ENCODE results near the gene DTNBP1. TPM values are rescaled to one million over a fixed set of nuclear protein-coding genes. Genes with fewer than 3 reads are reported as not detected.
"Not testable (repeated sequence)": the region's sequence is repeated elsewhere in the genome, so short reads cannot be mapped to it uniquely, and the experiment has no call there.

DTNBP1 gene
- total RNA-seq, 1 experiment from 2014 or later, result 6.4 TPM

DNA sequence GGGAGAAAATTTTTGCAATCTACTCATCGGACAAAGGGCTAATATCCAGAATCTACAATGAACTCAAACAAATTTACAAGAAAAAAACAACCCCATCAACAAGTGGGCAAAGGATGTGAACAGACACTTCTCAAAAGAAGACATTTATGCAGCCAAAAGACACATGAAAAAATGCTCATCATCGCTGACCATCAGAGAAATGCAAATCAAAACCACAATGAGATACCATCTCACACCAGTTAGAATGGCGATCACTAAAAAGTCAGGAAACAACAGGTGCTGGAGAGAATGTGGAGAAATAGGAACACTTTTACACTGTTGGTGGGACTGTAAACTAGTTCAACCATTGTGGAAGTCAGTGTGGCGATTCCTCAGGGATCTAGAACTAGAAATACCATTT is 4.1 kb upstream of the DTNBP1 start:
- DNase-seq (ENCODE audit: low read depth), result not testable (repeated sequence)

DNA sequence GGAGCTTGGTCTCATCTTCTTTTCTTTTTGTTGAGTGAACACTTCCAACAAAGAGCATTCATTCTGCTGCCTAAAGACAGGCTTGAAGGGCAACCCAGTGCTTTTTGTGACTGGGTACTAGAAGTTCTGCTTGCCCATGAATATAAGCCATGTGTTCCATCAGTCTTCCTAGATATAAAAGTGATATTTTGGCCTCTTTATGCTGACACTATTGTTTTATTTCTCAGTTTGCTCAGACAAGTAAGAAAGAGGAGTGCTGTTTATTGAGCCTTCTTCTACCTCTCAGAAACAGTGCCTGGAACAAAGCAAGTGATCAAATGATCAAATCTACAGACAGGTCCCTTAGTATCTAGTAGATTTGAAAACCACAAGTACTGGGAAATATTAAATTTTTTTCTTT is 2.4 kb upstream of the DTNBP1 start:
- no peak for DNase-seq (ENCODE audit: low read depth)

DNA sequence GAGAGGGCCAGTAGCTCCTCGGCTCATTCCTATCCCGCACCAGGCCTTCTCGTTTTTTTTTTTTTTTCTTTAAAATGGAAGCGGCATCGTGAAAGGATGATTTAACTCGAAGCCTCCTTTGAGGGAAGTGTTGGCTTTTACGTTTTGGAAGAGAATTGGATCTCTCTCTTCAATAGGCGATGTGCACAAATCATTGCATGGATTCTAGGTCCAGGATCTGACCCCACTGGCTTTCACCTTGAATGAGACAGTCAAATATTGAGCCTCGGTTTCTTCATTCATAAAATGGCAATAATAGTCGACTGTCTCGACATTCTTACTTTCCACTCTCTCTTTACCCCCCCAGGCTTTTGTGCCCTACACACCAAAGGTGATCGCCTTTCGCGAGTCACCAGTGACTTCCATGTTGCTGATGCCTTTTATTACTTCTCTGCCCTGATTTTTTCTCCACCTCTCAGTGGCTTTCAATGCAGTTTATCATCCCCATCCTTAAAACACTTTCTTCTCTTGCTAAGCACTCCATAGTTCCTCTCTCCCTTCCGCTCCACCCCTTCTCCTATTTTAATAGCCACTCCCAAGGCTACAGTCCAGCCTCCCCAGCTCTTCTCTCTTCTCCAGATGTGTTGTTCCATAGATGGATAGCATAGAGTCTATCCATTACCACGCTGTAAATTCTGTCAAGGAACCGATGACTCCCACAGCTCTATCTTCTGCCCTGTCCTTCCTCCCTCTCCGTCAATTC is 473 bp upstream of the DTNBP1 start:
- DNase-seq (ENCODE audit: low read depth), result no peak

DNA sequence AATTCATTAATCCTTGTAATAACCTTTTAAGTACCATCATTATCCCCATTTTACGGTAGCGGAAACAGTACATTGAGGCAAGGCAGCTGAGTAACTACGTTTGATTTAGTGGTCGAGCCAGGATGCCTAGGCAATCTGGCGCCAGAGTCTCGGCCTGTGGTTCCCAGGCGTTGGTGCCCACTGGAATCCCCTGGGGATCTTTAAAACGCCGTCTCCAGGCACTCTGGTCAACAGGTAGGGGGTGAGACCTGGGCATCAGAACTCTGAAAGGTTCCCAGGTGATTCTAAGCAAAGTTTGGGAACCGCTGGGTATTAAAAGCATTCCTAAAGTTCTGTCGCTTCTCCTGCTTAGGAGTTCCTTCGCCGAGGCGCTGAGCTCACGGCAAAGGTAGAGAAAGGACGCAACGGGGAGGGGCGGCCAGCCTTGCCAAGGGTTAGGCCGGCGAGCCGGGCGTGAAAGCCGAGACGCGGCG is 939 bp downstream of the DTNBP1 start:
- DNase-seq (ENCODE audit: low read depth), result no peak

DNA sequence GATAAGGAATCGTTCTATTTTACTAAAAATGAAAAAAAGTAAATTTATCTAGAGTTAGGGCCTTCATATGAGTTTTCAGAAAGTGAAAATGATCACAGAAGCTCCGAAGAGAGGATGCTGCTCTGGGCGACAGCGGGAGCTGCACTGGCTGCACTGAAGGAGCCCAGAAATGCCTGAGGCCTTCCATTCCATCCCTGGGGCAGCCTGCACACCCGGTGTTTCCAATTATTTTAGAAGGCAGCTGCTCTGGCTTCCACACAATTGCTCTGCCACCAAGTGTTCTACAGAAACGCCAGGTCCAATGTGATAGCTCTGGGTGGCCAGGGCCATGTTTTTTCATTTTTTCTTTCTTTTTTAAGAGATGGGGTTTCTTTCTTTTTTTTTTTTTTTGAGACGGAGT is 3.6 kb downstream of the DTNBP1 start:
- no peak for DNase-seq (ENCODE audit: low read depth)

DNA sequence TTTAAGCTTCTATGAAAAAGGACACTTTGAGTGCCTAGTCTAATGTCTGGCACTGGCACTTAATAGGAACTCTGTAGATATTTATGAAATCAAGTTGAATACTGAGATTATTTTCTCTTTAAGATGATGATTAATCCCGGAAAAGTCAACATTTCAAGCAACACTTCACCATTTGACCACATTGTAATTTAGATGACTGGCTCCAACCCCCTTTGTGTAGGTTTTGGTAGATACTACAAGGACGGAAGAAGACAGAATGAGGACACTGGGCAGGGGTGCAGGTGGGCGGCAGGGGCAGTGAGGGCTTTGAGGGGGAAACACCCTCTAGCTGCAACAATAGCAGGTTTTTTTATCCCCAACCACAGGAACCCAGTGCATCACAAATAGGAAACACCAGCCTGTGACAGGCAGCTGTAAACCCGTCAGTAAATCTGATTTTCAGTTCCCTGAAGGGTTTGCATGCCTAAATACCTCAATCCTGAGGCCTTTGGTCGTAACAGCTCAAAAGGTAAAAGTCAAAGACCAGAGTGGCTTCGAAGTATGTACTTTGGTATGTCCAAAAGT is 4.6 kb downstream of the DTNBP1 start:
- DNase-seq (ENCODE audit: low read depth), result no peak

DNA sequence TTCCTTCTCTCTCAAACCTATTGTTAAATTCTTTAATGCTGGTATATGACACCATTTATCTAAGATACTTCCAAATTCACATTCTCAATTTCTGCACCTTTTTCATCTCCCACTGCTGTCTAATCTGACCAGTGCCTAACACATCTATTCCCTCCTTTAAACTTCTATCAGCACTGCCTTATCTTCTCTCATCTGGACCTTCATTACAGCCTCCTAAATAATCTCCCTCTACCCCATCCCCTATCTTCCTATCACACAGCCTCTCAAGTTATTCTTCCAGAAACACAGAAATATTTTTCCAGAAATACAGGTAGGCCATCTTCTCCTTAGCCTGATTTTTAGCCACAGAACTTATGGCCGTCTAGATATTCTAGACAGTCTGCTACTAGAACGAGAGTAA is 5.5 kb downstream of the DTNBP1 start:
- no peak for DNase-seq (ENCODE audit: low read depth)

DNA sequence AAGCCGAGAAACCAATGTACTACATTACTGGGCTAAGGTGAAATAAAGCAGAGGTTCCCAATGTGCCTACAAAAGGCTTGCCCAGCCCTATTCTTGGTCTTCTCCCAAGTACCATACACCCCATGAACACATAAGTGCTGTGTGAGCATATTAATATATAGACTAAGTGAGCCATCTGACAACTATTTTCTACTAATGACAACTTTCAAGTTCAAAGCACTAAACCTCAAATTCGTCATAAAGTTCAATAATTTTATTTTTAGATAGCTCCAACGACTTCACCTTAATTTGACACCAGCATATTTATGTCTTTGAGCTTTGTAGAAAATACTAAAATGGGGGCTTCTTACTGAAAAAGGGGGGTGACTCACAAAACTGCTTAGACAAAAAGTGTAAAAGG is 6.7 kb downstream of the DTNBP1 start:
- DNase-seq (ENCODE audit: low read depth), result no peak

DNA sequence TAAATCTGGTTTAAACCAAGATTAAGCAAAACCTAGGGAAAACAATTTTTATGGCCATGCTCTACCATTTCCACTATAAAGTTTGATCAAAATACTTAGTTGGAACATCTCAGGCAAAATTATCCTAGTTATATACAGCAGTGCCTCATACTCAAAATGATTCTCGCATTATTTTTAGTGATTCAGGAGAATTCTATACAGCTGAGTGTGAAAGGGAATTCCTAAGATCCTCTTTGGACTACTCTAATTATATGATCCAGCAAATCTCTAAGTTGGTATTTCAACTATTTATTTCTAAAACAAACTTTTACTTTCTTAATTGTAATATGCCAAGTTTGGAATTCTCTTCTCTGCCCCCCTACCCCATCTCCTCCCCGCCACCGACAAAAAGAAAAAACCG is 8.6 kb downstream of the DTNBP1 start:
- DNase-seq (ENCODE audit: low read depth), result no peak

DNA sequence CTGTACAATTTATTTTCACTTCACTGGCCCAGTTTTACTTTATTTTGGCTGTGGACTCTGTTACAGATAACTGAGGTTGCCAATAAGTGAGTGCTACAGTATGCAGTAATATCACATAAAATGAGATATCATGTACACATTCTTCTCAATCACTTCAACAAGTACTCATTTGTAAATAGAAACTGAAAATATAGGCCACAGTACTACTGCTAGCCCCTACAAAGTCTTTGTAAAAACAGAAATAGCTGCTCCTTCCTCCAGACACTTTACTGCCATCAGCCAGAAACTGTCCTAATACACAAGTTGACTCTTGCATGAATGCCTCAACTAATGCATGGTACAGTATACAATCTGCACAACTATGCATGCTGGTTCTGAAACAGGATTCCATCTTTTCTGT is 9.2 kb downstream of the DTNBP1 start:
- DNase-seq (ENCODE audit: low read depth), result no peak

DNA sequence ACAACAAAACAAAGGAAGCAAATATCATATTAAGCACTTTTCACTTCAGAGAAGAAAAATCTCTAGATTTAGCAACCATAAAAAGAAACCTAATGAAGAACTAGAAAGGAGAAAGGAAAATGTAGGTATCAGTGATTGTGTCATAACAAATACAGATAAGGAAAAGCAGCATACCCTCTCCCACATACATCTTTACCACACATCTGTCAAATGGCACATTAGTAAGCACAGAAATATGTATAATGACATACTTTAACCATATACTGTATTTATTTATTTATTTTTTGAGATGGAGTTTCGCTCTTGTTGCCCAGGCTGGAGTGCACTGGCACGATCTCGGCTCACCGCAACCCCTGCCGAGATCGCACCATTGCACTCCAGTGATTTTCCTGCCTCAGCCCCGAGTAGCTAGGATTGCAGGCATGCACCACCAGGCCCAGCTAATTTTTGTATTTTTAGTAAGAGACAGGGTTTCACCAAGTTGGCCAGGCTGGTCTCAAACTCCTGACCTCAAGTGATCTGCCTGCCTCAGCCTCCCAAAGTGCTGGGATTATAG is 12.7 kb downstream of the DTNBP1 start:
- not testable (repeated sequence) for DNase-seq (ENCODE audit: low read depth)

DNA sequence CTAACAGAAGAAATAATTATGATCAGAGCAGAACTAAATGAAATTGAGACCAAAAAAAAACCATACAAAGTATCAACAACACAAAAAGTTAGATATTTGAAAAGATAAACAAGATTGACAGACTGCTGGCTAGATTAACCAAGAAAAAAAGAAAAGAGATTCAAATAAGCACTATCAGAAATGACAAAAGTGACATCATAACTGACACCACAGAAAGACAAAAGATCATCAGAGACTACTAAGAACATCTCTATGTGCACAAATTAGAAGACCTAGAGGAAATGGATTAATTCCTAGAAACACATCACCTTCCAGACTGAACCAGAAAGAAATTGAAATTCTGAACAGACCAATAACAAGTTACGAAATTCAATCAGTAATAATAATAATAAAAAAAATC is 17.9 kb downstream of the DTNBP1 start:
- DNase-seq (ENCODE audit: low read depth), result no peak

DNA sequence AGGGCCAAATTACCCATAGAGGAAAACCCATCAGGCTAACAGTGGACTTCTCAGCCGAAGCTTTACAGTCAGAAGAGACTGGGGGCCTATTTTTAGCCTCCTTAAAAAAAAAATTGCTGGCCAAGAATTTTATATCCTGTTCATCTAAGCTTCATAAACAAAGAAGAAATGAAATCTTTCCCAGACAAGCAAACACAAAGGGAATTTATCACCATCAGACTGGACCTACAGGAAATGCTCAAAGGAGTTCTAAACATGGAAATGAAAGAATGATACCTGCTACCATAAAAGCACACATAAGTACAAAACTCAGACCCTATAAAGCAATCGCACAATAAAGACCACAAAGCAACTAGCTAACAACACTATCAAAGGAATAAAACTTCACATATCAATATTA is 19.3 kb downstream of the DTNBP1 start:
- DNase-seq (ENCODE audit: low read depth), result no peak

DNA sequence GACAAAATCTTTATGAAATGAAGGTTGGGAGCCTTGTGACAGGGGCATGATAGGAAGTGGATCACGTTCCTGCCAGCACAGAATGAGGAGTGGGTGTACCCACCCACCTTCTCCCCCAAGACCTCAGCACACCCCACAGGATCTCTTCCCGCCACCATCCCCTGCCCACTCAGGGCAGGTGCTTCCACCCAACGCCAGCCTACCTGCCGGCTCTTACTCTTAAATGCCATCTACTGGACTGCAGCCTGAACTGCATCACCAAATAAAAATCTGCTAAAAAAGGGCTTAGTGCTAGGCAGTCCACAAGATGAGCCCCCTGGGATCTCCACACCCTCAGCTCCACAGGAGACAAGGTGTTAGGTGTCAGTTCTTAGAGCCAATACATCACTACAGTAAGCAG is 20.6 kb downstream of the DTNBP1 start:
- no peak for DNase-seq (ENCODE audit: low read depth)

DNA sequence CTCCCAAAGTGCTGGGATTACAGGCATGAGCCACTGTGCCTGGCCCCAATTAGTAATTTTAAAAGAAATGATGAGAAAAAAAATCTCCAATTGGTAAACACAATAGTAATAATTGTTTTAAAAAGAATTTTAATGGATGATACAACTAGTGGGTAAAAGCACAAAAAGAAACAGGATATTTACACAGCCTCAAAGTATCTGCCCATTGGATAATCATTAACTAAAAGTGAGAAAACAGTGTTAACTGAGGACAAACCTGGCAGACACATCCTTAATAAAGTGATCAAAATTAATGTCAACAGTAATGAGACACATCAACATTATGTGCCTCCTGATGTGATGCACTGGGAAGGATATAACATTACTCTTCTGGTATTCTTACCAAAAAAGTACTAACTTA is 24.5 kb downstream of the DTNBP1 start:
- DNase-seq (ENCODE audit: low read depth), result no peak

DNA sequence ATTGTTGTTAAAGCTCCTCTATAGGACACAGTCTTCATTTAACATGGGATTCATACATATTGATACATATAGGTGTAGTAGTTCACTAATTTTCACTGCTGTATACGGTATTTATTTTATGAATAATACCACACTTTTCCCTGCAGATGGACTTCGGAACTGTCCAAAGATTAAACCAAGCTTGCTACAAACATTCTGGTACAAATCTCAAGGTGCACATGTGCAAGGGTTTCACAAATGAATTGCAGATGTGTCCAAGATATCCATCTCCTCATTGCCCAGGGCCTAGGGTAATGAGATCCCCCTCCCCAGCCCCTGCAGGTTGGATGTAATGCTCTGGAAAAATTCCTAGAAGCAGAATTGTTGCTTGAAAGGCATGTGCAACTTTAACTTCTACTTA is 31.4 kb downstream of the DTNBP1 start:
- DNase-seq (ENCODE audit: low read depth), result peak; percentile 19

DNA sequence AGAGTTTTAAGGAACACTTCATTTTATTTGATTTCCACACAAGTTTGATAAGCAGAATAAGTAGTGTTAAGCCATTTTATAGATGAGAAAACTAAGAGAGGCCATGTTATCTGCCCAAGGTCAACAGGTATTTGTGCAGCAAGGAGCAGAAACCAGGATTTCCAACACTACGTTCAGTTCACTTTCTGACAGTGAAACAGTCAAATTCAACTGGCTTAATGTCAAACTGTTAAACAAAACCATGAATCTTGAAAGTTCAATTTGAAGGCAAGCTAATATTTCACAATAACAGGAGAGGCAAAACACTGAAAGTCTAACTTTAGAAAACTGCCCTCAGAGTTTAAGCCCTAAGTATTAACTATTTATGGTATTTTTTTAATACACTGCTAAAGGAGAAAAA is 32.6 kb downstream of the DTNBP1 start:
- DNase-seq (ENCODE audit: low read depth), result no peak

DNA sequence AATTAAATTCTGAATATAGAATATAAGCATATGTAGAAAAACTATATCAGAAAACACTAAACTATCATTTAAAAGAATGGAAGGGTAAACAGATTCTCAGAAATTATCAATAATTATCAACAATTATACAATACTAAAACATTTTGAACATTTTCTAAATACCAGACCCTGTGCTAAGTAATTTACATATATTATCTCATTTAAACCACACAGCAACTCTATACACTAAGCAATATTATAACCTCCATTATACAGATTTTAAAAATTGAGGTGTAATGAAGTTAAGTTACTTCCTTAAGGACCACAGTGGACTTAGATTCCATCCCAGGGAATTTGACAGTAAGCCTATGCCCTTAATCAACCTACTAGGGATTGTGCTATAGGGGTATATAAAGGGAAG is 33.3 kb downstream of the DTNBP1 start:
- no peak for DNase-seq (ENCODE audit: low read depth)

DNA sequence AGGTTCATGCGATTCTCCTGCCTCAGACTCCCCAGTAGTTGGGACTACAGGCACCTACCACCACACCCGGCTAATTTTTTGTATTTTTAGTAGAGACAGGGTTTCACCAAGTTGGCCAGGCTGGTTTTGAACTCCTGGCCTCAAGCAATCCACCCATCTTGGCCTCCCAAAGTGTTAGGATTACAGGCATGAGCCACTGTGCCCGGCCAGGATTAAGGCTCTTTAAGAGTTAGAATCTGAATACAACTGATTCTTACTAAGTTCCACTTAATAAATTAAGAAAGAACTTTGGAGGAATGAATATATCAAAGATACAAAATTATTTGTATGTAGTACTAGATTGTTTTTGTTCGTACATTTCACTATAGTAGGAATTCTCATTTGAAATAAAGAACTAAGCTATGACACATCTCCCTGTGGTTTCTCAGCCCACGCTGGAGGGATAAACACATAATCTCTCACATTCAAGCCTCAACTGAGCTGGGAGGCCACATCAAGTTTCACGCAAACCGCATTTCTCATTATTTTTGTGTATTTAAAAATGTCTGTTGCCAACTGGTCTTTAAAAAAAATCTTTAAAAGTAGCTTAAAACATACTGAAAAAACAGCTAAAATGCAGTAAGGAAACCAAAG is 34.2 kb downstream of the DTNBP1 start:
- DNase-seq (ENCODE audit: low read depth), result peak; percentile 82

DNA sequence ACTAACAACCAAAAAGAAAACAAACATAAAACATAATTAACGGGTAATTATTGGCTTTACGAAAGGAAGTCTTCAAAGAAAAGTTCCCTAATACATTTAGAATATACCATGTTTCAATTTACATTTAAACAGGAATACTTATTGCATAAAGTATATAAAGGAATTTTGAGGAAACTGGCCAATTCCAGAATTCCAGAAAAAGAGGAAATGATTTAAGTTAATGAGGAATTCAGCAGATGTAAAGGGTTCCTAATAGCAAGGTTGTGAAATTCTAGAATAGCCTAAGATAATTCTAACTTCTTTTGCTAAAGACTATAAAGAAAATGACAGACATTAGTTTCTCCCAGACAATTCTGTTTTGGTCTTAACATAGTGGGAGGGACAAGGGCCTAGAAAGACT is 35.0 kb downstream of the DTNBP1 start:
- no peak for DNase-seq (ENCODE audit: low read depth)

DNA sequence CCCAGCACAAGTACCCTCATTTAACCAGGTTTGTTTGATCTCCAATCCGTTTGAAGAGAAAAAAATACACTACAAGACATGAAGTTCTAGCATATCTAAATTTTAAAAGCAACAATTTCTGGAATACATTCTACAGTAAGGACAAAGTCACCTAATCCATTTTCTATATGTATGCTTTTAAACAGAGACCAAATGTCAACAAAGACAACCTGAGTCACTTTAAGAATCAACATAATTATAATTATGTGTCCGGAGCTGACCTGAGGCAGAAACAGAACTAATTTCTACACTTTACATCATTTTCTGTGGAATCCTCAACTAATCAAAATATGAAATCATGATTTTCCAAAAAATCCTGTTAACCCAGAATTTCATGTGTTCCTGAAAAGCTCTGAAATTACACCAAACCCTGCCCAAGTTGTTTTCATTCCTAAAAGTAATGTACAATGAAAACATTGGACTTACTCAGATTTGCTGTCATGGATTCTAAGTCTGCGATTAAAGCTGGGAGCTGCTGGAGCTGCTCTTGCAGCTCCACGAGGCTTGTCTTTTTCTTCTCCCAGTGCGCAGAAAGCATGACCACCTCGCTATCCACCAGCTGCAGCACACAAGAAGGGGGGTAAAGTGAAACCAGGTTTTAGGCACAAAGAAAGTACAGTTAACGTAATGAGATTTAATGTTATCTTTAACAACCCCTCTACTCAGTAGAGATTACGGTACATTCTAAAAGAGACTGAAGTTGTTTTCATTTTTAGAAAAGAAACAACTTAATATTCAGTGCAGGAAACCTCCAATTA is 35.8 kb downstream of the DTNBP1 start:
- no peak for DNase-seq (ENCODE audit: low read depth)

DNA sequence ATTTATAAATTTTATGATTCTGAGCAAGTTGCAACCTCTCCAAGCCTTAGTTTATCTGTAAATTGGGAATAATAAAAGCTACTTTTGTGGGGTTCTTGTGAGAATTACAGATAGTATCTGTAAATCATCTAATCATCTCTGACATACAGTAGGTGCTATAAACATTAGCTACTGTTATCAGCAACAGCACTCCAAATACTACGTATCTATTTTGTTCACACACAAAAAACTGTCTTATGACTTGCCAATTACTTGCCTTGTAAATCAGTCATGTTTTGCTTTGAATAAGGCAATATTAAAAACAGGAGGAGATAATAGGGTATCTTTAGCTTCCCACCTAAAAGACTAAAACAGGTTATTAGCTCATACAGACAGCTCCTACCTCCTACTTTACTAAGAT is 36.7 kb downstream of the DTNBP1 start:
- DNase-seq (ENCODE audit: low read depth), result no peak

All from RPMI7951 (cell line).